Testis (tissue), 2 donors: Measurements from ENCODE around the gene ATL1.

Source experiments
- CTCF ChIP-seq, 3 experiments: fragments of 450-650 bp in 2 of 3; fragments of 200-600 bp in 1 of 3; sonication (generic) in 1 of 3; IDR thresholded peaks; one replicate each; pipeline ENCODE4 v1.5.1; 2016 to 2019; ENCODE audit warnings: antibody characterized with exemption in 3 of 3, mild to moderate bottlenecking in 2 of 3, moderate library complexity in 1 of 3
- POLR2A ChIP-seq: fragments of 450-650 bp; IDR thresholded peaks from one replicate; pipeline ENCODE4 v1.6.1; 2017; ENCODE audit warnings: antibody characterized with exemption, mild to moderate bottlenecking, moderate library complexity

GRCh38 chr14:50528000-50528399 lies 31.9 kb upstream of the ATL1 start:
- TF ChIP-seq CTCF (IDR thresholded peaks at IDR 0.05) = no peak
- no peak for TF ChIP-seq POLR2A
